ENCODE data around the gene PTPRR. TPM values are rescaled to one million over a fixed set of nuclear protein-coding genes. Genes with fewer than 3 reads are reported as not detected.

Gene PTPRR
- total RNA-seq, 3 donors from 2014 or later, result 16.6 to 46.9 (median 25.1) TPM

GRCh38 chr12:70619471-70620152 is 300.9 kb downstream of the PTPRR start:
- intact Hi-C loops (cut with DNase I, micrococcal nuclease), result no loop called here
- TF ChIP-seq CTCF (IDR thresholded peaks at IDR 0.05), result no peak
- DNase-seq, result no peak
- Histone ChIP-seq H3K9me3 (no peaks in the 10 kb centered on the region), H3K4me3 (no peak overlapping the region), H3K36me3 (ENCODE audit: low read depth) (no peaks in the 10 kb centered on the region), H3K4me1 (ENCODE audit: low read depth) (no peaks in the 10 kb centered on the region)
- ATAC-seq, result no peak

- no peaks in the 10 kb centered on the region for H3K4me1 ChIP-seq (ENCODE audit: low read depth)
- H3K9me3 ChIP-seq, result no peaks in the 10 kb centered on the region
- H3K4me3 ChIP-seq, result no peak overlapping the region
- ATAC-seq (no peak), DNase-seq (no peak)
- no peaks in the 10 kb centered on the region for H3K36me3 ChIP-seq (ENCODE audit: low read depth)
- no peak for TF ChIP-seq CTCF (IDR thresholded peaks at IDR 0.05)
- intact Hi-C loops (cut with DNase I, micrococcal nuclease), result no loop called here
Measured at GRCh38 chr12:70618371-70618770, 302.2 kb downstream of the PTPRR start.

- no peaks in the 10 kb centered on the region for H3K9me3 ChIP-seq
- no peak for ATAC-seq
- peaks cover 2% of the 10 kb centered on the region for H3K4me1 ChIP-seq (ENCODE audit: low read depth)
- H3K4me3 ChIP-seq, result no peak overlapping the region
- DNase-seq, result no peak
- intact Hi-C loops (cut with DNase I, micrococcal nuclease), result no loop called here
- no peaks in the 10 kb centered on the region for H3K36me3 ChIP-seq (ENCODE audit: low read depth)
- no peak for TF ChIP-seq CTCF (IDR thresholded peaks at IDR 0.05)
Measured at GRCh38 chr12:70617450-70617849, 303.1 kb downstream of the PTPRR start.

- Histone ChIP-seq H3K4me1 (ENCODE audit: low read depth) (peaks cover 4% of the 10 kb centered on the region), H3K4me3 (no peak overlapping the region), H3K9me3 (no peaks in the 10 kb centered on the region), H3K36me3 (ENCODE audit: low read depth) (no peaks in the 10 kb centered on the region)
- intact Hi-C loops (cut with DNase I, micrococcal nuclease), result no loop called here
- no peak for TF ChIP-seq CTCF (IDR thresholded peaks at IDR 0.05)
- no peak for ATAC-seq
- no peak for DNase-seq
Measured at GRCh38 chr12:70615174-70615866, 305.2 kb downstream of the PTPRR start.

- intact Hi-C loops (cut with DNase I, micrococcal nuclease), result no loop called here
- peaks cover 4% of the 10 kb centered on the region for H3K4me1 ChIP-seq (ENCODE audit: low read depth)
Measured at GRCh38 chr12:70609739-70610491, 310.6 kb downstream of the PTPRR start.

More at GRCh38 chr12:70609739-70610491, 310.6 kb downstream of the PTPRR start:
- ATAC-seq, result peak; percentile 95
- Histone ChIP-seq H3K36me3 (ENCODE audit: low read depth) (no peaks in the 10 kb centered on the region), H3K9me3 (no peaks in the 10 kb centered on the region), H3K4me3 (peak overlapping the region; percentile 15)
- TF ChIP-seq CTCF (IDR thresholded peaks at IDR 0.05), result no peak
- peak; percentile 70 to 82 (median 78) for DNase-seq
